HepG2 (cell line): Measurements from ENCODE around the gene ZNF606. TPM values are rescaled to one million over a fixed set of nuclear protein-coding genes. Genes with fewer than 3 reads are reported as not detected.

ENCODE experiments used
- IRF2 ChIP-seq: IDR thresholded peaks from 2 replicates; pipeline ENCODE4 v1.6.1; 2018; ENCODE audit warnings: missing genetic modification reagents, missing compliant biosample characterization
- MAZ ChIP-seq, 2 experiments: sonication (generic) in 1 of 2; formaldehyde crosslinking in 1 of 2; IDR thresholded peaks; 2 replicates each; pipeline versions ENCODE4 v1.5.0 to v1.6.1; 2012 to 2020; ENCODE audit warnings: low read depth in 2 of 2, mild to moderate bottlenecking in 2 of 2, borderline replicate concordance in 1 of 2, improper control_type of control experiment in 1 of 2, low read length in 1 of 2, missing genetic modification reagents in 1 of 2, moderate library complexity in 1 of 2
- MXD1 ChIP-seq: sonication (generic); formaldehyde crosslinking; IDR thresholded peaks from 2 replicates; pipeline ENCODE4 v1.4.0; 2020; ENCODE audit warnings: mild to moderate bottlenecking, missing genetic modification reagents
- RBAK ChIP-seq: sonication (generic); formaldehyde crosslinking; IDR thresholded peaks from 2 replicates; pipeline ENCODE4 v1.5.1; 2020; ENCODE audit warnings: mild to moderate bottlenecking, missing genetic modification reagents
- SSRP1 ChIP-seq: IDR thresholded peaks from 2 replicates; pipeline ENCODE4 v1.6.1; 2016; ENCODE audit warnings: control low read depth
- TARDBP ChIP-seq: sonication (generic); formaldehyde crosslinking; IDR thresholded peaks from 2 replicates; pipeline ENCODE4 v1.8.0; 2022; ENCODE audit warnings: mild to moderate bottlenecking, missing genetic modification reagents
- ZFAT ChIP-seq: sonication (generic); formaldehyde crosslinking; conservative IDR thresholded peaks from 2 replicates; pipeline ENCODE4 v1.8.1; 2023; ENCODE audit warnings: missing genetic modification reagents, inconsistent platforms
- ZMYM3 ChIP-seq: sonication (generic); formaldehyde crosslinking; IDR thresholded peaks from 2 replicates; pipeline ENCODE4 v1.5.1; 2020; ENCODE audit warnings: mild to moderate bottlenecking, missing genetic modification reagents
- ZNF24 ChIP-seq: fragments of 450-650 bp; IDR thresholded peaks from 2 replicates; pipeline ENCODE4 v1.6.1; 2017; ENCODE audit warnings: antibody characterized with exemption, mild to moderate bottlenecking
- ZNF326 ChIP-seq: sonication (generic); formaldehyde crosslinking; IDR thresholded peaks from 2 replicates; pipeline ENCODE4 v1.4.0; 2020; ENCODE audit warnings: missing genetic modification reagents, borderline replicate concordance
- ZNF597 ChIP-seq: sonication (generic); formaldehyde crosslinking; IDR thresholded peaks from 2 replicates; pipeline ENCODE4 v1.5.0; 2020; ENCODE audit warnings: missing genetic modification reagents
- ZNF644 ChIP-seq: IDR thresholded peaks from 2 replicates; pipeline ENCODE4 v1.6.1; 2016; ENCODE audit warnings: low read depth
- ZSCAN29 ChIP-seq: sonication (generic); formaldehyde crosslinking; conservative IDR thresholded peaks from 2 replicates; pipeline ENCODE4 v1.4.0; 2020; ENCODE audit warnings: mild to moderate bottlenecking, missing genetic modification reagents
- polyA plus RNA-seq, 8 experiments: library from polyadenylated mRNA; depleted of rRNA in 3 of 8; stranded (reverse) in 7 of 8; unstranded in 1 of 8; fragments of >200 nt; fragmentation: Illumina TruSeq in 4 of 8; extraction: Trizol in 4 of 8; gene quantifications; 2 replicates each; pipeline versions ENCODE4 v1.2.1 to v1.2.3, GENCODE V29; 2011 to 2016; ENCODE audit warnings: low read depth in 4 of 8, missing spikeins in 1 of 8, mixed read lengths in 1 of 8; ENCODE audit not compliant: insufficient read depth in 1 of 8
- total RNA-seq, 5 experiments: library from RNA; depleted of rRNA; stranded (reverse); fragments of >200 nt; fragmentation: Illumina TruSeq; extraction: Trizol; gene quantifications; 2 replicates each; pipeline ENCODE4 v1.2.3, GENCODE V29; 2016; ENCODE audit warnings: low read depth in 1 of 5
- TF ChIP-seq, protein P1 (sequence below): sonication (generic); formaldehyde crosslinking; IDR thresholded peaks from 2 replicates; pipeline ENCODE4 v1.4.0; 2020; ENCODE audit warnings: missing genetic modification reagents
- TF ChIP-seq, protein P2 (sequence below): sonication (generic); formaldehyde crosslinking; IDR thresholded peaks from 2 replicates; pipeline ENCODE4 v1.8.0; 2022; ENCODE audit warnings: mild to moderate bottlenecking, missing genetic modification reagents, moderate library complexity
- TF ChIP-seq, protein P3 (sequence below): sonication (generic); formaldehyde crosslinking; IDR thresholded peaks from 2 replicates; pipeline ENCODE4 v1.4.0; 2020; ENCODE audit warnings: missing genetic modification reagents
- TF ChIP-seq, protein P4 (sequence below): sonication (generic); formaldehyde crosslinking; conservative IDR thresholded peaks from 2 replicates; pipeline ENCODE4 v1.4.0; 2020; ENCODE audit warnings: missing genetic modification reagents

Gene ZNF606
- total and polyA plus RNA-seq, 2 of the 13 experiments (the other 11 are each of a cell fraction or from before 2014, with no cell fraction given) = 4.2 to 14.8 TPM

GRCh38 chr19:58002384-58003173, at the start of gene ZNF606 (continued):
- TF ChIP-seq ZNF644 (0 out of 2 replicates have a peak, but pooled peaks have one; percentile 27), TARDBP (CRISPR knock-in tag) (peak; percentile 46; the same call in 1 of the 2 replicates), SSRP1 (peak; percentile 30; the same call in 1 of the 2 replicates), ZNF326 (CRISPR knock-in tag) (no peak), ZNF24 (no peak), ZMYM3 (CRISPR knock-in tag) (peak; percentile 99), ZNF597 (CRISPR knock-in tag) (no peak), IRF2 (CRISPR knock-in tag) (peak; percentile 95), RBAK (CRISPR knock-in tag) (no peak), MXD1 (CRISPR knock-in tag) (peak; percentile 62), MAZ (IDR thresholded peaks at IDR 0.05; ENCODE audit: borderline replicate concordance, low read depth, low read length) (no peak), MAZ (CRISPR knock-in tag; IDR thresholded peaks at IDR 0.05; ENCODE audit: low read depth) (peak; percentile 61; the same call in 1 of the 2 replicates), ZSCAN29 (CRISPR knock-in tag) (no peak), ZFAT (CRISPR knock-in tag) (0 out of 2 replicates have a peak, but pooled peaks have one; percentile 26)
- TF ChIP-seq, protein P1, sequence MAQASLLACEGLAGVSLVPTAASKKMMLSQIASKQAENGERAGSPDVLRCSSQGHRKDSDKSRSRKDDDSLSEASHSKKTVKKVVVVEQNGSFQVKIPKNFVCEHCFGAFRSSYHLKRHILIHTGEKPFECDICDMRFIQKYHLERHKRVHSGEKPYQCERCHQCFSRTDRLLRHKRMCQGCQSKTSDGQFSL (CRISPR knock-in tag) = peak; percentile 59; the same call in 1 of the 2 replicates
- TF ChIP-seq, protein P2, sequence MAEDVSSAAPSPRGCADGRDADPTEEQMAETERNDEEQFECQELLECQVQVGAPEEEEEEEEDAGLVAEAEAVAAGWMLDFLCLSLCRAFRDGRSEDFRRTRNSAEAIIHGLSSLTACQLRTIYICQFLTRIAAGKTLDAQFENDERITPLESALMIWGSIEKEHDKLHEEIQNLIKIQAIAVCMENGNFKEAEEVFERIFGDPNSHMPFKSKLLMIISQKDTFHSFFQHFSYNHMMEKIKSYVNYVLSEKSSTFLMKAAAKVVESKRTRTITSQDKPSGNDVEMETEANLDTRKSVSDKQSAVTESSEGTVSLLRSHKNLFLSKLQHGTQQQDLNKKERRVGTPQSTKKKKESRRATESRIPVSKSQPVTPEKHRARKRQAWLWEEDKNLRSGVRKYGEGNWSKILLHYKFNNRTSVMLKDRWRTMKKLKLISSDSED (CRISPR knock-in tag) = no peak
- TF ChIP-seq, protein P3, sequence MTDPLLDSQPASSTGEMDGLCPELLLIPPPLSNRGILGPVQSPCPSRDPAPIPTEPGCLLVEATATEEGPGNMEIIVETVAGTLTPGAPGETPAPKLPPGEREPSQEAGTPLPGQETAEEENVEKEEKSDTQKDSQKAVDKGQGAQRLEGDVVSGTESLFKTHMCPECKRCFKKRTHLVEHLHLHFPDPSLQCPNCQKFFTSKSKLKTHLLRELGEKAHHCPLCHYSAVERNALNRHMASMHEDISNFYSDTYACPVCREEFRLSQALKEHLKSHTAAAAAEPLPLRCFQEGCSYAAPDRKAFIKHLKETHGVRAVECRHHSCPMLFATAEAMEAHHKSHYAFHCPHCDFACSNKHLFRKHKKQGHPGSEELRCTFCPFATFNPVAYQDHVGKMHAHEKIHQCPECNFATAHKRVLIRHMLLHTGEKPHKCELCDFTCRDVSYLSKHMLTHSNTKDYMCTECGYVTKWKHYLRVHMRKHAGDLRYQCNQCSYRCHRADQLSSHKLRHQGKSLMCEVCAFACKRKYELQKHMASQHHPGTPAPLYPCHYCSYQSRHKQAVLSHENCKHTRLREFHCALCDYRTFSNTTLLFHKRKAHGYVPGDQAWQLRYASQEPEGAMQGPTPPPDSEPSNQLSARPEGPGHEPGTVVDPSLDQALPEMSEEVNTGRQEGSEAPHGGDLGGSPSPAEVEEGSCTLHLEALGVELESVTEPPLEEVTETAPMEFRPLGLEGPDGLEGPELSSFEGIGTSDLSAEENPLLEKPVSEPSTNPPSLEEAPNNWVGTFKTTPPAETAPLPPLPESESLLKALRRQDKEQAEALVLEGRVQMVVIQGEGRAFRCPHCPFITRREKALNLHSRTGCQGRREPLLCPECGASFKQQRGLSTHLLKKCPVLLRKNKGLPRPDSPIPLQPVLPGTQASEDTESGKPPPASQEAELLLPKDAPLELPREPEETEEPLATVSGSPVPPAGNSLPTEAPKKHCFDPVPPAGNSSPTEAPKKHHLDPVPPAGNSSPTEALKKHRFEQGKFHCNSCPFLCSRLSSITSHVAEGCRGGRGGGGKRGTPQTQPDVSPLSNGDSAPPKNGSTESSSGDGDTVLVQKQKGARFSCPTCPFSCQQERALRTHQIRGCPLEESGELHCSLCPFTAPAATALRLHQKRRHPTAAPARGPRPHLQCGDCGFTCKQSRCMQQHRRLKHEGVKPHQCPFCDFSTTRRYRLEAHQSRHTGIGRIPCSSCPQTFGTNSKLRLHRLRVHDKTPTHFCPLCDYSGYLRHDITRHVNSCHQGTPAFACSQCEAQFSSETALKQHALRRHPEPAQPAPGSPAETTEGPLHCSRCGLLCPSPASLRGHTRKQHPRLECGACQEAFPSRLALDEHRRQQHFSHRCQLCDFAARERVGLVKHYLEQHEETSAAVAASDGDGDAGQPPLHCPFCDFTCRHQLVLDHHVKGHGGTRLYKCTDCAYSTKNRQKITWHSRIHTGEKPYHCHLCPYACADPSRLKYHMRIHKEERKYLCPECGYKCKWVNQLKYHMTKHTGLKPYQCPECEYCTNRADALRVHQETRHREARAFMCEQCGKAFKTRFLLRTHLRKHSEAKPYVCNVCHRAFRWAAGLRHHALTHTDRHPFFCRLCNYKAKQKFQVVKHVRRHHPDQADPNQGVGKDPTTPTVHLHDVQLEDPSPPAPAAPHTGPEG = peak; percentile 37; the same call in 1 of the 2 replicates
- TF ChIP-seq, protein P4, sequence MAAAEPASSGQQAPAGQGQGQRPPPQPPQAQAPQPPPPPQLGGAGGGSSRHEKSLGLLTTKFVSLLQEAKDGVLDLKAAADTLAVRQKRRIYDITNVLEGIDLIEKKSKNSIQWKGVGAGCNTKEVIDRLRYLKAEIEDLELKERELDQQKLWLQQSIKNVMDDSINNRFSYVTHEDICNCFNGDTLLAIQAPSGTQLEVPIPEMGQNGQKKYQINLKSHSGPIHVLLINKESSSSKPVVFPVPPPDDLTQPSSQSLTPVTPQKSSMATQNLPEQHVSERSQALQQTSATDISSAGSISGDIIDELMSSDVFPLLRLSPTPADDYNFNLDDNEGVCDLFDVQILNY = no peak; the same call in 1 of the 2 replicates
